Measurements from ENCODE around the gene HTRA2.
"Not testable (repeated sequence)": the region's sequence is repeated elsewhere in the genome, so short reads cannot be mapped to it uniquely, and the experiment has no call there.

Gene HTRA2

GRCh38 chr2:74529357-74530238, at the start of gene HTRA2, which contains the start of gene AUP1:
Gene HTRA2 (plus strand): TSS chr2:74529933. CDS start chr2:74530007, 74 bp downstream.
Gene AUP1 (minus strand): TSS chr2:74529706. CDS start chr2:74529629, 77 bp downstream.
- DNase-seq (ENCODE audit: low read depth in 2 of 2) = peak; percentile 54 to 70

- DNase-seq (ENCODE audit: low read depth in 2 of 2) = no peak
Measured at GRCh38 chr2:74481431-74481830, 48.3 kb upstream of the HTRA2 start.

GRCh38 chr2:74481961-74482800, 47.6 kb upstream of the HTRA2 start:
- no peak for DNase-seq (ENCODE audit: low read depth in 2 of 2)

GRCh38 chr2:74482801-74483674, 46.7 kb upstream of the HTRA2 start, which contains the start of the genes CCDC142 and TTC31:
Gene CCDC142 (minus strand): TSS chr2:74482998. CDS start chr2:74482837, 161 bp downstream.
Gene TTC31 (plus strand): TSS chr2:74483081. CDS start chr2:74483096, 15 bp downstream.
- peak; percentile 81 to 83 for DNase-seq (ENCODE audit: low read depth in 2 of 2)

- not testable (repeated sequence) for DNase-seq (ENCODE audit: low read depth in 2 of 2)
Measured at GRCh38 chr2:74483675-74484164, 46.0 kb upstream of the HTRA2 start.

GRCh38 chr2:74486141-74486540, 43.6 kb upstream of the HTRA2 start:
- no peak for DNase-seq (ENCODE audit: low read depth in 2 of 2)

- no peak for DNase-seq (ENCODE audit: low read depth in 2 of 2)
Measured at GRCh38 chr2:74488643-74489481, 40.9 kb upstream of the HTRA2 start.

- DNase-seq (ENCODE audit: low read depth in 2 of 2) = no peak
Measured at GRCh38 chr2:74489906-74490305, 39.8 kb upstream of the HTRA2 start.

- DNase-seq (ENCODE audit: low read depth in 2 of 2) = no peak
Measured at GRCh38 chr2:74491648-74492544, 37.8 kb upstream of the HTRA2 start.

GRCh38 chr2:74493546-74493945, 36.2 kb upstream of the HTRA2 start:
- DNase-seq (ENCODE audit: low read depth in 2 of 2) = no peak

- no peak for DNase-seq (ENCODE audit: low read depth in 2 of 2)
Measured at GRCh38 chr2:74495440-74495839, 34.3 kb upstream of the HTRA2 start.

GRCh38 chr2:74496997-74497776, 32.5 kb upstream of the HTRA2 start:
- DNase-seq (ENCODE audit: low read depth in 2 of 2) = no peak

- no peak for DNase-seq (ENCODE audit: low read depth in 2 of 2)
Measured at GRCh38 chr2:74497777-74498499, 31.8 kb upstream of the HTRA2 start.

- DNase-seq (ENCODE audit: low read depth in 2 of 2) = no peak
Measured at GRCh38 chr2:74498500-74499266, 31.1 kb upstream of the HTRA2 start.

- no peak for DNase-seq (ENCODE audit: low read depth in 2 of 2)
Measured at GRCh38 chr2:74499267-74499939, 30.3 kb upstream of the HTRA2 start, which contains the start of gene LBX2. Gene LBX2 (minus strand): TSS chr2:74499603. CDS start chr2:74499537, 66 bp downstream.

GRCh38 chr2:74499940-74500577, 29.7 kb upstream of the HTRA2 start:
- DNase-seq (ENCODE audit: low read depth in 2 of 2) = no peak
